RWPE1 (cell line): ENCODE results near the gene ALKBH5.

Source experiments
- CTCF ChIA-PET: fragments of 350-600 bp; sonication (Branson Sonifier 250); formaldehyde crosslinking; extraction: SDS; loops from one replicate; lab custom pipeline; 2021; lab: Yijun Ruan, JAX
- POLR2A ChIA-PET: fragments of 400-600 bp; formaldehyde crosslinking; extraction: SDS; loops from one replicate; lab custom pipeline; 2020; ENCODE audit warnings: antibody characterized with exemption; ENCODE audit not compliant: low non-redundant PET; lab: Yijun Ruan, JAX
- DNase-seq: peaks from one replicate; pipeline ENCODE4 v3.0.0; 2012; ENCODE audit warnings: low spot score
- H3K27ac ChIP-seq: fragments of 450-650 bp; 2 replicates; pipeline ENCODE4 v1.5.1; 2017
- CTCF ChIP-seq: fragments of 450-650 bp; conservative IDR thresholded peaks from 2 replicates; pipeline ENCODE4 v1.5.1; 2017; ENCODE audit warnings: low read depth, mild to moderate bottlenecking

The ALKBH5 gene

DNA sequence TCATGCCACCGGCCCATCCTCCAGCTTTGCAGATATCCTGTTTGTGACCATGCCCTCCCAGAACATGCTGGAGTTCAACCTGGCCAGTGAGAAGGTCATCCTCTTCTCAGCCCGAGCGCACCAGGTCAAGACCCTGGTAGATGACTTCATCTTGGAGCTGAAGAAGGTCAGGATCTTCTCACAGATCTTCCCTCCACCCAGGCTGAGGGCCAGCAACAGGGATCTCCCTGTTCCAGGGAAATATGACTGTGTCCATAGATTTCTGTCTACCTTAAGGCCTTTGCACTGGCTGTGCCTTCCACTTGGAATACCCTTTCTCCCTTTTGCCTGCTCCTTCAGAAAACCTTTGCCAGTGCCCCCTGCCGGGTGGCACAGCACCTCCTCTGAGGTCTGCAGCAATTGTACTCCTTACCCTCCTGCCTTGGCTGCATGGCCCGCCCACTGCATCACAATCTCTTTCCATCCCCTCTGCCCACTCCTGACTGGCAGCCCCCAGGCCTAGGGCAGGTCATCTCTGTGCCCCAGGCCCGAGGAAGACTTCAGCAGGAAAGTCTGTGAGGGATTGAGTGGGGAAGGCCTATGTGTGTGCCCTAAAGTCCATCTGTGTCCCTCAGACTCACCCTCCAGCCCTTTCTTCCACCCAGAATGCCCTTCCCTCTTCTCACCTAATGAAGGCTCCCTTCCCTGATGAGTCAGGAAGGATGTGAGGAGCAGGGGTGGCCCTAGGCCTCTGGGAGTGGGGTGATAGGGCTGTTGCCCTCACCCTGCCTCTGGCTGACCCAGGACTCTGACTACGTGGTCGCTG, 27.3 kb upstream of the ALKBH5 start:
- H3K27ac ChIP-seq, result peak overlapping the region; percentile 67
- ChIA-PET CTCF (interaction anchor here (0.6 kb wide), 1 partner anchor 110 kb away, joined by 3 read pairs; no protein-coding TSS in a partner anchor), POLR2A (no interaction called here)
- TF ChIP-seq CTCF, result no peak
- DNase-seq, result no peak

GRCh38 chr17:18156976-18157280, 26.7 kb upstream of the ALKBH5 start:
- POLR2A ChIA-PET, result no interaction called here
- CTCF ChIA-PET, result no interaction called here
- no peak for DNase-seq
- H3K27ac ChIP-seq, result peak overlapping the region; percentile 67
- TF ChIP-seq CTCF, result no peak

- no peak for DNase-seq
- ChIA-PET CTCF (no interaction called here), POLR2A (no interaction called here)
- H3K27ac ChIP-seq, result peak overlapping the region; percentile 67
- TF ChIP-seq CTCF, result no peak
These were observed 26.2 kb upstream of the ALKBH5 start for GRCh38 chr17:18157354-18157985.

GRCh38 chr17:18158022-18158600, 25.5 kb upstream of the ALKBH5 start:
- ChIA-PET POLR2A (no interaction called here), CTCF (interaction anchor here (0.6 kb wide), 1 partner anchor 18 kb away, joined by 5 read pairs; no protein-coding TSS in a partner anchor)
- DNase-seq, result peak; percentile 84
- TF ChIP-seq CTCF, result no peak
- H3K27ac ChIP-seq, result peak overlapping the region; percentile 67

DNA sequence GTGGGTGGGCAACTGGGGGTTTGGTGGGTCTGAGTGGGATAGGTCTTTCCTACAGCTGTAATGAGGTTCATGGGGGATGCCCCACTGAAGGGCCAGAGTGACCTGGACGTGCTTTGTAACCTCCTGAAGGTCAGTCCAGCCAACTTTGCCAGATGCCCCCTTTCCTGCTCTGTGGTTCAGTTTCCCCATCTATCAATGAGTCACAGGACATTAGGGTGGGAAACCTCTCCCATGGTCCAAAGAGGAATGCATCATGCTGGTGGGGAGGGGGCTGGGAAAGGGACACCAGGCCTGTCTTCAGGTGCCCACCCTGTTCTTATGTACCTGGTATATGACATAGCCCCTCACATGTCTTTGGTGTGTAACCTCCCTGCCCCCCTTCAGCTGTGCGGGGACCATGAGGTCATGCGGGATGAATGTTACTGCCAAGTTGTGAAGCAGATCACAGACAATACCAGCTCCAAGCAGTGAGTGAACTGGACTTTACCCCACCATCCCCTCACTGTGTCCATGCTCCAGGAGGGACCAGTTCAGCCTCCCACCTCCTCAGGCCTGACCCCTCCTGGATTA, 24.0 kb upstream of the ALKBH5 start:
- POLR2A ChIA-PET, result no interaction called here

More for the DNA sequence above, 24.0 kb upstream of the ALKBH5 start:
- no peak overlapping the region for H3K27ac ChIP-seq
- DNase-seq, result no peak
- CTCF ChIA-PET, result no interaction called here
- no peak for TF ChIP-seq CTCF
